Stomach (tissue), 9 donors: Measurements from ENCODE around the gene DNAH3. TPM values are rescaled to one million over a fixed set of nuclear protein-coding genes. Genes with fewer than 3 reads are reported as not detected.

Experiments
- DNase-seq, 2 donors: peaks; one replicate each; pipeline versions ENCODE4 v3.0.0 to v3.0.0-alpha.2; 2013 to 2019
- H3K27ac ChIP-seq, 5 donors: fragments of 200-600 bp in 4 of 5; sonication (generic) in 4 of 5; one replicate each; pipeline ENCODE4 v1.5.1; 2013 to 2019; ENCODE audit warnings: mild to moderate bottlenecking in 1 of 5, moderate library complexity in 1 of 5
- H3K27me3 ChIP-seq, 3 donors: fragments of 200-600 bp; sonication (generic); one replicate each; pipeline ENCODE4 v1.5.1; 2017 to 2019; ENCODE audit warnings: mixed run types in 1 of 3
- H3K36me3 ChIP-seq, 4 donors: fragments of 200-600 bp; sonication (generic); 1 replicate in 3 of 4; 2 replicates in 1 of 4; pipeline ENCODE4 v1.5.1; 2016 to 2019
- H3K4me1 ChIP-seq, 4 donors: fragments of 200-600 bp; sonication (generic); one replicate each; pipeline ENCODE4 v1.5.1; 2016 to 2019
- H3K4me3 ChIP-seq, 4 donors: fragments of 200-600 bp; sonication (generic) in 3 of 4; one replicate each; pipeline ENCODE4 v1.5.1; 2016 to 2019; ENCODE audit warnings: mild to moderate bottlenecking in 1 of 4
- H3K9me3 ChIP-seq, 4 donors: fragments of 200-600 bp; sonication (generic); one replicate each; pipeline ENCODE4 v1.5.1; 2016 to 2019
- CTCF ChIP-seq, 7 experiments: fragments of 450-650 bp in 4 of 7; fragments of 200-600 bp in 3 of 7; sonication (generic) in 3 of 7; IDR thresholded peaks; one replicate each; pipeline ENCODE4 v1.5.1; 2016 to 2019; ENCODE audit warnings: antibody characterized with exemption in 7 of 7, control low read depth in 2 of 7, mild to moderate bottlenecking in 1 of 7
- EP300 ChIP-seq: sonication (generic); formaldehyde crosslinking; IDR thresholded peaks from one replicate; pipeline ENCODE4 v1.6.1; 2017; ENCODE audit warnings: antibody characterized with exemption
- POLR2A ChIP-seq, 4 donors: fragments of 450-650 bp; IDR thresholded peaks; one replicate each; pipeline ENCODE4 v1.6.1; 2016; ENCODE audit warnings: antibody characterized with exemption in 4 of 4, control low read depth in 2 of 4, mild to moderate bottlenecking in 1 of 4, moderate library complexity in 1 of 4
- POLR2AphosphoS5 ChIP-seq, 3 donors: sonication (generic); formaldehyde crosslinking; IDR thresholded peaks; one replicate each; pipeline ENCODE4 v1.6.1; 2016; ENCODE audit warnings: antibody characterized with exemption in 3 of 3
- WGBS, 5 donors: extraction: QIAGEN DNeasy Blood & Tissue Kit in 3 of 5; methylation state at CpG; one replicate each; pipeline versions ENCODE4 v1.1.5 to v1.1.7; 2013 to 2018; 5-methylcytosine and 5-hydroxymethylcytosine counted together
- intact Hi-C: fragments of 100-400 bp; cut with DNase I; formaldehyde crosslinking; loops from one replicate; pipeline ENCODE4 v1.15.1; 2023; ENCODE audit warnings: low total_unique reads
- polyA plus RNA-seq, 3 donors: library from polyadenylated mRNA; stranded (reverse); fragments of 200-250 nt; gene quantifications; one replicate each; pipeline ENCODE4 v1.2.3, GENCODE V29; 2013
- total RNA-seq, 5 donors: library from RNA; depleted of rRNA; stranded (reverse); fragments of >200 nt; gene quantifications; one replicate each; pipeline versions ENCODE4 v1.1.0 to v1.2.3, GENCODE V29; 2014 to 2016
- donor health status: healthy with polysubstance abuse.
- donor health status: Bipolar disorder and iron deficiency.
- donor health status: healthy.

Gene DNAH3
- total and polyA plus RNA-seq, 8 donors, result 0.10 to 8.7 (median 0.18) TPM; not detected in 5

DNA sequence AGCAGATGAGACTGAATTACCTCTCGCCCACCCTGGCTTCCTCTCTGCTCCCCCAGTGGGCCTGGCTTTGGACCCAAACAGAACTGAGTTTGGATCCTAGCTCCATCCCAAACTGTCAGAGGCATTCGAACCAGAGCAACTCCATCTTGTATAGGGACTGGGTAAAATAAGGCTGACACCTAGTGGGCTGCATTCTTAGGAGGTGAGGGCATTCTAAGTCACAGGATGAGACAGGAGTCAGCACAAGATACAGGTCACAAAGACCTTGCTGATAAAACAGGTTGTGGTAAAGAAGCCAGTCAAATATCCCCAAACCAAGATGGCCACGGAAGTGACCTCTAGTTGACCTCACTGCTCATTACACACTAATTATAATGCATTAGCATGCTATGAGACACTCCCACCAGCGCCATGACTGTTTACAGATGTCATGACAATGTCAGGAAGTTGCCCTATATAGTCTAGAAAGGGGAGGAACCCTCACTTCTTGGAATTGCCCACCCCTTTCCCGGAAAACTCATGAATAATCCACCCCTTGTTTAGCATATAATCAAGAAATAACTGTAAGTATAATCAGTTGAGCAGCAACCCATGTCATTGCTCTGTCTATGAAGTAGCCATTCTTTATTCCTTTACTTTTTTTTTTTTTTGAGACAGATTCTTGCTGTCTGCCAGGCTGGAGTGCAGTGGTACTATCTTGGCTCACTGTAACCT lies 205.6 kb downstream of the DNAH3 start:
- intact Hi-C loops, result no loop called here
- H3K9me3 ChIP-seq, result no peaks in the 10 kb centered on the region
- no peak overlapping the region for H3K27ac ChIP-seq
- no peaks in the 10 kb centered on the region for H3K4me1 ChIP-seq
- TF ChIP-seq POLR2A (IDR thresholded peaks at IDR 0.05) (no peak), CTCF (IDR thresholded peaks at IDR 0.05) (peak in 1 of 7 experiments; percentile 16)
- WGBS, 5 donors, result 77 to 89% (median 82%) methylated on average over 5 of the region's 5 CpGs
- no peaks in the 10 kb centered on the region for H3K27me3 ChIP-seq
- no peak overlapping the region for H3K4me3 ChIP-seq
- H3K36me3 ChIP-seq, result no peaks in the 10 kb centered on the region
- peak in 1 of 2 donors; percentile 9 for DNase-seq

GRCh38 chr16:20942256-20942655 lies 208.4 kb downstream of the DNAH3 start:
- Histone ChIP-seq H3K4me3 (no peak overlapping the region), H3K36me3 (no peaks in the 10 kb centered on the region), H3K27me3 (no peaks in the 10 kb centered on the region), H3K9me3 (no peaks in the 10 kb centered on the region), H3K4me1 (no peaks in the 10 kb centered on the region), H3K27ac (no peak overlapping the region)
- 80 to 88% (median 83%) methylated on average over 4 of the region's 4 CpGs for WGBS, 5 donors
- TF ChIP-seq POLR2AphosphoS5 (IDR thresholded peaks at IDR 0.05), result no peak
- no peak for DNase-seq
- intact Hi-C loops, result no loop called here

DNA sequence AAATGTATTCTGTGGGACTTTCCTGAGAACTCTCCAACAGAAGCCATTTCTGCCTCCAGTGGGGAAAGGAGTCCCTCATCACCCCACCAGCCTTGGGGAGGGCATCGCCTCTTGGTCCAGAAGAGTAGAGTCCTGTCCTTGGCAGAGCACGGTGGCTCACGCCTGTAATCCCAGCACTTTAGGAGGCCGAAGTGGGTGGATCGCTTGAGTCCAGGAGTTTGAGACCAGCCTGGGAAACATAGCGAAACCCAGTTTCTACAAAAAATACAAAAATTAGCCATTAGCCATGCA lies 209.1 kb downstream of the DNAH3 start:
- Histone ChIP-seq H3K9me3 (no peaks in the 10 kb centered on the region), H3K27ac (no peak overlapping the region), H3K36me3 (no peaks in the 10 kb centered on the region), H3K4me1 (no peaks in the 10 kb centered on the region), H3K4me3 (no peak overlapping the region), H3K27me3 (no peaks in the 10 kb centered on the region)
- DNase-seq, result no peak
- TF ChIP-seq POLR2A (IDR thresholded peaks at IDR 0.05) (no peak), CTCF (IDR thresholded peaks at IDR 0.05) (no peak), POLR2AphosphoS5 (IDR thresholded peaks at IDR 0.05) (no peak), EP300 (no peak)
- 97 to 99% (median 99%) methylated on average over 6 of the region's 6 CpGs for WGBS, 5 donors
- intact Hi-C loops, result no loop called here

GRCh38 chr16:20940871-20941635 lies 209.6 kb downstream of the DNAH3 start:
- 62 to 70% (median 64%) methylated on average over 6 of the region's 6 CpGs for WGBS, 5 donors
- no peaks in the 10 kb centered on the region for H3K9me3 ChIP-seq
- no peak overlapping the region for H3K4me3 ChIP-seq
- intact Hi-C loops, result no loop called here
- no peaks in the 10 kb centered on the region for H3K27me3 ChIP-seq
- no peak for DNase-seq
- H3K36me3 ChIP-seq, result no peaks in the 10 kb centered on the region
- no peaks in the 10 kb centered on the region for H3K4me1 ChIP-seq
- no peak overlapping the region for H3K27ac ChIP-seq
- TF ChIP-seq POLR2A (IDR thresholded peaks at IDR 0.05), result no peak
- no peak for TF ChIP-seq EP300
- TF ChIP-seq CTCF (IDR thresholded peaks at IDR 0.05), result no peak
- TF ChIP-seq POLR2AphosphoS5 (IDR thresholded peaks at IDR 0.05), result no peak

DNA sequence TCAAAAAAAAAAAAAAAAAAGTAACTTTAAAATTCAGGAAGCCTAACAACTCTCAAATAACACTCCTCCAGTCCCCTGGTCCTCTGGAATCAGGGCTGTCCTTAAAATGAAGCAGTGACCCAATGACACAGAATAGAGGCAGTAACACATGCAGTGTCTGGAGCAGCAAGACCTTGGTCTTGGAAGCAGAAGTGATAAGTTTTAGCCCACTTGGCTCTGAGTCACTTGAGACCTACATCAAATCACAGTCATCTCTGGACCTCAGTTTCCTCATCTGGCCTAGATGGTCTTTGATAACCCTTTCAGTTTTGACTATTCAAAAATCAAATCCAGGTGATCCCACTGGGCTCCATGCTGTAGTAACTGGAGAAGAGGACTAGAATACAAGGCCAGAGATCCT lies 211.0 kb downstream of the DNAH3 start:
- Histone ChIP-seq H3K4me1 (no peaks in the 10 kb centered on the region), H3K27ac (no peak overlapping the region), H3K9me3 (no peaks in the 10 kb centered on the region), H3K36me3 (no peaks in the 10 kb centered on the region), H3K4me3 (no peak overlapping the region), H3K27me3 (no peaks in the 10 kb centered on the region)
- intact Hi-C loops, result no loop called here
- no peak for TF ChIP-seq POLR2A (IDR thresholded peaks at IDR 0.05)
- DNase-seq, result no peak
